Esophagus muscularis mucosa (tissue), 4 donors: Measurements from ENCODE around the gene RFTN1. TPM values are rescaled to one million over a fixed set of nuclear protein-coding genes. Genes with fewer than 3 reads are reported as not detected.

ENCODE experiments used
- DNase-seq: peaks from one replicate; pipeline ENCODE4 v3.0.0-alpha.2; 2017; ENCODE audit errors: extremely low spot score
- H3K27ac ChIP-seq, 4 donors: fragments of 200-600 bp; sonication (generic); replicated peaks in 1 of 4; 1 replicate in 3 of 4; 2 replicates in 1 of 4; pipeline ENCODE4 v1.5.1; 2016 to 2019; ENCODE audit warnings: mild to moderate bottlenecking in 1 of 4
- H3K27me3 ChIP-seq, 4 donors: fragments of 200-600 bp; sonication (generic); one replicate each; pipeline versions ENCODE4 v1.5.1 to v1.6.0; 2016 to 2019
- H3K36me3 ChIP-seq, 4 donors: fragments of 200-600 bp; sonication (generic); one replicate each; pipeline ENCODE4 v1.5.1; 2016 to 2019
- H3K4me1 ChIP-seq, 4 donors: fragments of 200-600 bp; sonication (generic); one replicate each; pipeline ENCODE4 v1.5.1; 2016 to 2019
- H3K4me3 ChIP-seq, 4 donors: fragments of 200-600 bp; sonication (generic); 1 replicate in 2 of 4; 2 replicates in 2 of 4; pipeline ENCODE4 v1.5.1; 2016 to 2019; ENCODE audit warnings: mild to moderate bottlenecking in 4 of 4, moderate library complexity in 1 of 4
- H3K9me3 ChIP-seq, 4 donors: fragments of 200-600 bp; sonication (generic); 1 replicate in 3 of 4; 2 replicates in 1 of 4; pipeline ENCODE4 v1.5.1; 2016 to 2019
- EP300 ChIP-seq: sonication (generic); formaldehyde crosslinking; IDR thresholded peaks from one replicate; pipeline ENCODE4 v1.6.1; 2017; ENCODE audit warnings: antibody characterized with exemption
- POLR2A ChIP-seq: fragments of 450-650 bp; IDR thresholded peaks from one replicate; pipeline ENCODE4 v1.6.1; 2017; ENCODE audit warnings: antibody characterized with exemption, moderate library complexity, mild to moderate bottlenecking, low read depth
- POLR2AphosphoS5 ChIP-seq, 2 donors: sonication (generic); formaldehyde crosslinking; IDR thresholded peaks; one replicate each; pipeline ENCODE4 v1.6.1; 2017; ENCODE audit warnings: antibody characterized with exemption in 2 of 2
- WGBS: methylation state at CpG from one replicate; pipeline ENCODE4 v1.1.5; 2018; 5-methylcytosine and 5-hydroxymethylcytosine counted together
- intact Hi-C: fragments of 100-400 bp; cut with DNase I; formaldehyde crosslinking; loops from one replicate; pipeline ENCODE4 v1.15.1; 2023
- total RNA-seq, 4 donors: library from RNA; depleted of rRNA; stranded (reverse); fragments of >200 nt; gene quantifications; one replicate each; pipeline versions ENCODE4 v1.1.0 to v1.2.1, GENCODE V29; 2016
- TF ChIP-seq, protein P1 (sequence below), 3 experiments: fragments of 200-600 bp in 2 of 3; fragments of 450-650 bp in 1 of 3; sonication (generic) in 2 of 3; IDR thresholded peaks; one replicate each; pipeline ENCODE4 v1.5.1; 2017 to 2019; ENCODE audit warnings: antibody characterized with exemption in 3 of 3, mild to moderate bottlenecking in 2 of 3, moderate library complexity in 1 of 3

Gene RFTN1
- total RNA-seq, 4 donors from 2014 or later = 79.7 to 142 (median 104) TPM

- Histone ChIP-seq H3K27ac (peak overlapping the region in 1 of 4 donors; percentile 11), H3K4me3 (no peak overlapping the region), H3K4me1 (peaks cover 6 to 29% (median 18%) of the 10 kb centered on the region in 4 donors), H3K36me3 (peaks cover 0 to 24% (median 10%) of the 10 kb centered on the region in 4 donors), H3K27me3 (no peaks in the 10 kb centered on the region), H3K9me3 (no peaks in the 10 kb centered on the region)
- WGBS = 85% methylated on average over 3 of the region's 3 CpGs
- no peak for DNase-seq
- intact Hi-C loops = no loop called here
- TF ChIP-seq, protein P1, sequence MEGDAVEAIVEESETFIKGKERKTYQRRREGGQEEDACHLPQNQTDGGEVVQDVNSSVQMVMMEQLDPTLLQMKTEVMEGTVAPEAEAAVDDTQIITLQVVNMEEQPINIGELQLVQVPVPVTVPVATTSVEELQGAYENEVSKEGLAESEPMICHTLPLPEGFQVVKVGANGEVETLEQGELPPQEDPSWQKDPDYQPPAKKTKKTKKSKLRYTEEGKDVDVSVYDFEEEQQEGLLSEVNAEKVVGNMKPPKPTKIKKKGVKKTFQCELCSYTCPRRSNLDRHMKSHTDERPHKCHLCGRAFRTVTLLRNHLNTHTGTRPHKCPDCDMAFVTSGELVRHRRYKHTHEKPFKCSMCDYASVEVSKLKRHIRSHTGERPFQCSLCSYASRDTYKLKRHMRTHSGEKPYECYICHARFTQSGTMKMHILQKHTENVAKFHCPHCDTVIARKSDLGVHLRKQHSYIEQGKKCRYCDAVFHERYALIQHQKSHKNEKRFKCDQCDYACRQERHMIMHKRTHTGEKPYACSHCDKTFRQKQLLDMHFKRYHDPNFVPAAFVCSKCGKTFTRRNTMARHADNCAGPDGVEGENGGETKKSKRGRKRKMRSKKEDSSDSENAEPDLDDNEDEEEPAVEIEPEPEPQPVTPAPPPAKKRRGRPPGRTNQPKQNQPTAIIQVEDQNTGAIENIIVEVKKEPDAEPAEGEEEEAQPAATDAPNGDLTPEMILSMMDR (IDR thresholded peaks at IDR 0.05) = no peak
- TF ChIP-seq POLR2A (no peak), EP300 (no peak), POLR2AphosphoS5 (IDR thresholded peaks at IDR 0.05) (no peak)
Measured at GRCh38 chr3:16277471-16277870, 236.0 kb downstream of the RFTN1 start.

DNA sequence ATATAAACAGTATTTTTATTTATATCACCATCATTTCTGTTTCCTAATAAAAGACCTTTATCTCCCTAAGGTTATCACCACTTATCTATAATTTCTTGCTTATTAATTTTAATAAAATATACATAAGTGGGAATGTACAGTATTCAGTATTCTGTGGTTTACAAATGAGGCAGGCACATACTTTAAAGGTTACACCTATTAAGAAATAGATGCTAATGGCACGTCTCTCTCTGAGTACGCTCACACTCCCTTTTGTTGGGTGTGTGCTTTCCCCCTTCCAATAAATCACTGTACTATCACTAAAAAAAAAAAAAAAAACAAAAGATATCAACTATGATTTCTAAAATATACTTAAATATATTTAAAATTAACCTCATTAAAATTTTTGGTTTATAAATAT is 239.6 kb downstream of the RFTN1 start:
- TF ChIP-seq EP300 = no peak
- no peak for TF ChIP-seq POLR2A
- TF ChIP-seq POLR2AphosphoS5 (IDR thresholded peaks at IDR 0.05) = no peak
- TF ChIP-seq, protein P1 (IDR thresholded peaks at IDR 0.05) = no peak
- Histone ChIP-seq H3K4me1 (peaks cover 3 to 15% (median 9%) of the 10 kb centered on the region in 4 donors), H3K36me3 (peaks cover 6 to 50% (median 34%) of the 10 kb centered on the region in 4 donors), H3K27ac (no peak overlapping the region), H3K9me3 (no peaks in the 10 kb centered on the region), H3K27me3 (no peaks in the 10 kb centered on the region), H3K4me3 (no peak overlapping the region)
- intact Hi-C loops = no loop called here
- DNase-seq = no peak
- 89% methylated on average over 2 of the region's 2 CpGs for WGBS

DNA sequence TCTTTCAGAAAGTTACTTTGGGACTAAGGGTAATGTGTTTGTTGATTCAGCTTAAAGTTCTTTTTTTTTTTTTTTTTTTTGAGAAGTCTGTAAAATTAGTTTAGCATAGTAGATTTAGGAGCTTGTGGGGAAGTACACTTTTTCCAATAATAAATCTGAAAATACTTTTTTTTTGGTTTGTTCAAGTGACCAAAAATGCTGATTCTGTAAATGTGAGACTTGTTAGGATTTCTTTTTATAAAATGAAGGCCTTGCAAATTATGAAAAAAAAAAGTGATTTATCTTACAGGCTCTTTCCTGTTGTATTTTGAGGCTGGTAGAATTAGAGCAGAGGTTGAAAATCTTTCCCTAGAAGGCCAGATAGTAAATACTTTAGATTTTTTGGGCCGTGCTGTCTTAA is 240.9 kb downstream of the RFTN1 start:
- intact Hi-C loops = no loop called here

GRCh38 chr3:16270855-16271254 is 242.6 kb downstream of the RFTN1 start:
- intact Hi-C loops = no loop called here
- no peak for DNase-seq
- Histone ChIP-seq H3K4me1 (peaks cover 21 to 31% (median 31%) of the 10 kb centered on the region in 4 donors), H3K9me3 (no peaks in the 10 kb centered on the region), H3K27me3 (no peaks in the 10 kb centered on the region), H3K36me3 (peaks cover 6 to 48% (median 31%) of the 10 kb centered on the region in 4 donors), H3K27ac (no peak overlapping the region), H3K4me3 (no peak overlapping the region)
- TF ChIP-seq POLR2A (no peak), EP300 (no peak), POLR2AphosphoS5 (IDR thresholded peaks at IDR 0.05) (no peak)
- TF ChIP-seq, protein P1 (IDR thresholded peaks at IDR 0.05) = no peak
- WGBS = 94% methylated on average over 10 of the region's 10 CpGs

More for the DNA sequence above, 240.9 kb downstream of the RFTN1 start:
- TF ChIP-seq, protein P1 (IDR thresholded peaks at IDR 0.05) = no peak
- TF ChIP-seq EP300 (no peak), POLR2AphosphoS5 (IDR thresholded peaks at IDR 0.05) (no peak), POLR2A (no peak)
- Histone ChIP-seq H3K27ac (no peak overlapping the region), H3K36me3 (peaks cover 6 to 50% (median 34%) of the 10 kb centered on the region in 4 donors), H3K4me1 (peaks cover 9 to 15% (median 14%) of the 10 kb centered on the region in 4 donors), H3K27me3 (no peaks in the 10 kb centered on the region), H3K4me3 (no peak overlapping the region), H3K9me3 (no peaks in the 10 kb centered on the region)
- DNase-seq = no peak
- 88% methylated on average over 1 of the region's 1 CpG for WGBS

GRCh38 chr3:16266714-16267113 is 246.8 kb downstream of the RFTN1 start:
- no peak for DNase-seq
- Histone ChIP-seq H3K4me1 (peaks cover 38 to 63% (median 59%) of the 10 kb centered on the region in 4 donors), H3K9me3 (no peaks in the 10 kb centered on the region), H3K36me3 (peaks cover 6 to 32% (median 24%) of the 10 kb centered on the region in 4 donors), H3K4me3 (no peak overlapping the region), H3K27me3 (no peaks in the 10 kb centered on the region), H3K27ac (peak overlapping the region; percentile 13 to 94 (median 66))
- intact Hi-C loops = no loop called here
- 76% methylated on average over 3 of the region's 3 CpGs for WGBS
- TF ChIP-seq, protein P1 (IDR thresholded peaks at IDR 0.05) = no peak
- TF ChIP-seq POLR2A (no peak), EP300 (no peak), POLR2AphosphoS5 (IDR thresholded peaks at IDR 0.05) (no peak)
